ENCODE measurements around the gene DUSP7.

DUSP7 gene

DNA sequence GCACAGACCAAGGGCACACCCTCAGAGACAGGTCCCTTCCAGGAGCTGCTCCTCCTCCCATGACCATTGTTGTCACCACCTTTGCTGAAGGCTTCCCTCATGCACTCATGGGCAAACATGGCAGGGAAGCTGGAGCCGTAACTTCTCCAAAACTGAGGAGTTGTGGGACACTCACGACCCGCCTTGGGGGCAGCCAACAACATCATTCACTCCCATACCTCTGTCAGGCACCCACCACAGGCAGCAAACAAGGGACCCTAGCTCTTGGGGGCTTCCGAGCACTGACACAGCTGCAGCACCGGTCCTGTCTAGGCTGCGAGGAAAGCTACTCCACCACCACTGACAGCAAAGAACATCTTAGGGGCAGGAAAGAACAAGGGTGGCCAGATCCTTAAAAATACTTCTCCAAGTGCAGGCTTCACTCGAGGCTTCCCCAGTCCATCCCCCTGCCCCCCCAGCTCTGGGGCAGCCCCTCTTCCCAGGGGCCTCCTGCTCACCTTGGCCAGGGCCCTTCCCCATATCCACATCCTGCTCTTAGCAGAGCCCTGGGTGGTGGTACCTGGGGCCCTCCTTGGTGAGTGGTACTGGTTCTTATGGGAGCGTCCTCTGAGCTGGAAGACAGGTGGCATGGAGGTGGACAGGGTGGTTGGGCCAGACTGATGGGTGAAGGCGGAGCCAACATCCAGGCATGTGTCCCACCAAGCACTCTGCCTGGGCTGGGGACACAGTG lies 28.0 kb upstream of the DUSP7 start:
- TF ChIP-seq CTCF (conservative IDR thresholded peaks at IDR 0.05; ENCODE audit: low read depth, low read length): no peak
- no peaks in the 10 kb centered on the region for H4K20me1 ChIP-seq (ENCODE audit: insufficient read depth)
- H3K4me2 ChIP-seq: no peak overlapping the region
- H3K79me2 ChIP-seq (ENCODE audit: insufficient read depth, low read depth): no peaks in the 10 kb centered on the region
- H3K27ac ChIP-seq: no peak overlapping the region
- no peaks in the 10 kb centered on the region for H3K4me1 ChIP-seq (ENCODE audit: low read depth, poor library complexity, severe bottlenecking)
- H3K9ac ChIP-seq: no peak overlapping the region
- H3K4me3 ChIP-seq (IDR thresholded peaks at IDR 0.05; ENCODE audit: insufficient read depth, low read depth, low read length): no peak overlapping the region
- no peaks in the 10 kb centered on the region for H3K27me3 ChIP-seq (ENCODE audit: insufficient read depth, low read depth)
- no peak overlapping the region for H2AFZ ChIP-seq (ENCODE audit: low read depth)
- H3K36me3 ChIP-seq (ENCODE audit: insufficient read depth): no peaks in the 10 kb centered on the region

DNA sequence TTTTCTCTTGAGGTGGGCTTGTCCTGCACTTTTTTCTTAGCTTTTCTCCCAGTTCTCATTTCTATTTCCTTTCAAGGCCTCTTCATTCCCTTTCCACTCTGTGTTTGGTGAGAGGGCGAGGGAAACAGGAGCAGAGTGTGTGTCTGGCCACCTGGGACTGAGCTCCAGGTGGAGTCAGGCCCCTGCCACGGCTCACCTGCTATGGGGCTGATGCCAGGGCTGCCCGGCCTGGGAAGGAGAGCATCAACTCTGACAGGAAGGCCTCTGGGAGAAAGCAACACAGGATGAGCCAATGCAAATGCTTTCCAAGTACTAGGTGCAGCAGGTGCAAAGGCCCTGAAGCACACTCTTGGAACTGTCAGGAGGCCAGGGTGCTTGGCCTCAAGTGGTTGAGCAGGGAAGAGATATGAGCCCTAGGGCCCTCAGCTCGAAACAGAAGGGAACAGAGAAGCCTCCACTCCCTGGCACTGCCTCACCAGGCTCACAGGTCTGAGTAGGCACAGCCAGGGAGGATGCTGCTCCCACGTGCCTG lies 27.3 kb upstream of the DUSP7 start:
- Histone ChIP-seq H3K4me2 (no peak overlapping the region), H3K9ac (no peak overlapping the region), H3K27me3 (ENCODE audit: insufficient read depth, low read depth) (no peaks in the 10 kb centered on the region), H2AFZ (ENCODE audit: low read depth) (no peak overlapping the region), H3K4me3 (IDR thresholded peaks at IDR 0.05; ENCODE audit: insufficient read depth, low read depth, low read length) (no peak overlapping the region), H3K79me2 (ENCODE audit: insufficient read depth, low read depth) (no peaks in the 10 kb centered on the region), H3K27ac (no peak overlapping the region), H3K4me1 (ENCODE audit: low read depth, poor library complexity, severe bottlenecking) (no peaks in the 10 kb centered on the region), H3K36me3 (ENCODE audit: insufficient read depth) (no peaks in the 10 kb centered on the region), H4K20me1 (ENCODE audit: insufficient read depth) (no peaks in the 10 kb centered on the region)
- no peak for TF ChIP-seq CTCF (conservative IDR thresholded peaks at IDR 0.05; ENCODE audit: low read depth, low read length)

DNA sequence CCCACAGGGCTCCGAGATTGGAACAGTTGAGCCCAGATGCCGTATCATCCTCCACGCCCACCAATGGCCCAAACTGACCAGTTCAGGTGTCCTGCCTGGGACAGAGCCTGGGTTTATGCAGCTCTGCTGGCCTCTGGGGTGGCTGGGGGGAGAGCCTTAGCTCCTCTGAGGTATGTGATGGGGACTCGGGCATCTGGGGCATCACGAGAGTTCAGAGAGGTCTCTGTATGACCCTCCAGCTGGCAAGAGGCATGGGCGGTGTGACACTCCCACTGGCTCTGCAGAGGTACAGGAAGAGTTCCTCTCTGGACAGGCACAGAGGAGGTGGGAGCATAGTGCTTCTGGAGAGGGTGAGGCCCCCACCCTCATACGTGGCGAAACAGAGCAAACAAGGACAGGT lies 26.6 kb upstream of the DUSP7 start:
- no peaks in the 10 kb centered on the region for H4K20me1 ChIP-seq (ENCODE audit: insufficient read depth)
- H2AFZ ChIP-seq (ENCODE audit: low read depth): no peak overlapping the region
- no peak overlapping the region for H3K9ac ChIP-seq
- no peak overlapping the region for H3K4me2 ChIP-seq
- no peak overlapping the region for H3K4me3 ChIP-seq (IDR thresholded peaks at IDR 0.05; ENCODE audit: insufficient read depth, low read depth, low read length)
- H3K4me1 ChIP-seq (ENCODE audit: low read depth, poor library complexity, severe bottlenecking): no peaks in the 10 kb centered on the region
- H3K36me3 ChIP-seq (ENCODE audit: insufficient read depth): no peaks in the 10 kb centered on the region
- H3K79me2 ChIP-seq (ENCODE audit: insufficient read depth, low read depth): no peaks in the 10 kb centered on the region
- TF ChIP-seq CTCF (conservative IDR thresholded peaks at IDR 0.05; ENCODE audit: low read depth, low read length): no peak
- no peak overlapping the region for H3K27ac ChIP-seq
- no peaks in the 10 kb centered on the region for H3K27me3 ChIP-seq (ENCODE audit: insufficient read depth, low read depth)

DNA sequence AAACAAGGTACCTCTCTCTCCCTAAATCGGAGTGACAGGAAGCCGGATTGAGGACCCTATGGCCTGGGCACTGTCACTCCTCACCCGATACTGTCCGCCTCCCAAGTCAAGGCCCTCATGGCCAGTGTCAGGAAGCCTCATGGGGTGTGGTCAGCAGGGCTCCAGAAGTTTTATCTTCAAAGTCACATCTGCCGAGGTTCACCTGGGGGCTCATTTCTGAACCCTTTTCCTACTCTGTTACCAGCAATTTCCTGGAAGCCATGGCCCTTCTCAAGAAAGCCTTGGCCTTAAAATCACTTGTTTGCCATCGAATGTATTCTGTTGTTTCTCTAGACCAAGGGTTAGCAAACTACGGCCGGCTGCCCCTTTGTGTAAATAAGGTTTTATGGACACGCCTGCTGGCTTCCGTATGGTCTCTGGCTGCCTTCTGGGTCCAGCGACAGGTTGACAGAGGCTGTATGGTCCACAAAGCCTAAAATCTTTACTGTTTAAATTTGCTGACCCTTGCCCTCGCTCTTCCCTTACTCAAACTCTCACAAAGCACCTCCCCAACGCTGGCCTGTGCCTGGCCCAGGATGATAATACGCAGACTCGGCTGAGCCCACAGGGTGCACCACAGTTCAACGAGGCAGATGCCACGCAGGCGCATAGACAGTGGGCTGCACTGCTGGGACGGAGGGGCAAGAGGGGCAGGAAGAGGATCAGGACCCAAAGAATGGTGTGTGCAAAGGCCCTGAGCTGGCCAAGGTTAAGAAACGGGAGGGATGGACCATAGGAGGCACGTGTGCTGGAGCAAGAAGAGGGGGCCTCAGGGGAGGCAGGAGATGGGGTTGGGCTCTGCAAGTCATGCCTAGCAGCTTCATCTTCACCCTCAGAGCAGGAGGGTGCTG lies 24.7 kb upstream of the DUSP7 start:
- Histone ChIP-seq H3K27ac (no peak overlapping the region), H3K79me2 (ENCODE audit: insufficient read depth, low read depth) (no peaks in the 10 kb centered on the region), H3K4me1 (ENCODE audit: low read depth, poor library complexity, severe bottlenecking) (no peaks in the 10 kb centered on the region), H3K36me3 (ENCODE audit: insufficient read depth) (no peaks in the 10 kb centered on the region), H2AFZ (ENCODE audit: low read depth) (no peak overlapping the region), H4K20me1 (ENCODE audit: insufficient read depth) (no peaks in the 10 kb centered on the region), H3K4me3 (IDR thresholded peaks at IDR 0.05; ENCODE audit: insufficient read depth, low read depth, low read length) (no peak overlapping the region), H3K4me2 (no peak overlapping the region), H3K27me3 (ENCODE audit: insufficient read depth, low read depth) (no peaks in the 10 kb centered on the region), H3K9ac (no peak overlapping the region)
- TF ChIP-seq CTCF (conservative IDR thresholded peaks at IDR 0.05; ENCODE audit: low read depth, low read length): no peak
